ENCODE results near the gene CHODL.

- TF ChIP-seq, protein P1, sequence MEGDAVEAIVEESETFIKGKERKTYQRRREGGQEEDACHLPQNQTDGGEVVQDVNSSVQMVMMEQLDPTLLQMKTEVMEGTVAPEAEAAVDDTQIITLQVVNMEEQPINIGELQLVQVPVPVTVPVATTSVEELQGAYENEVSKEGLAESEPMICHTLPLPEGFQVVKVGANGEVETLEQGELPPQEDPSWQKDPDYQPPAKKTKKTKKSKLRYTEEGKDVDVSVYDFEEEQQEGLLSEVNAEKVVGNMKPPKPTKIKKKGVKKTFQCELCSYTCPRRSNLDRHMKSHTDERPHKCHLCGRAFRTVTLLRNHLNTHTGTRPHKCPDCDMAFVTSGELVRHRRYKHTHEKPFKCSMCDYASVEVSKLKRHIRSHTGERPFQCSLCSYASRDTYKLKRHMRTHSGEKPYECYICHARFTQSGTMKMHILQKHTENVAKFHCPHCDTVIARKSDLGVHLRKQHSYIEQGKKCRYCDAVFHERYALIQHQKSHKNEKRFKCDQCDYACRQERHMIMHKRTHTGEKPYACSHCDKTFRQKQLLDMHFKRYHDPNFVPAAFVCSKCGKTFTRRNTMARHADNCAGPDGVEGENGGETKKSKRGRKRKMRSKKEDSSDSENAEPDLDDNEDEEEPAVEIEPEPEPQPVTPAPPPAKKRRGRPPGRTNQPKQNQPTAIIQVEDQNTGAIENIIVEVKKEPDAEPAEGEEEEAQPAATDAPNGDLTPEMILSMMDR (IDR thresholded peaks at IDR 0.05): no peak
- no peak for TF ChIP-seq POLR2AphosphoS5 (IDR thresholded peaks at IDR 0.05)
Measured at GRCh38 chr21:18275781-18276180, 31.1 kb downstream of the CHODL start.
